T-helper 2 cell treated with Interferon-gamma antibody and Interleukin-4, amounts not matched to agents 100 ng/mL and 5 ng/mL, for 36 hours (primary cell): ENCODE results near the gene LHX2. TPM values are rescaled to one million over a fixed set of nuclear protein-coding genes. Genes with fewer than 3 reads are reported as not detected.

Source experiments
- intact Hi-C: fragments of 100-400 bp; cut with micrococcal nuclease; formaldehyde crosslinking; loops from one replicate; pipeline ENCODE4 v1.15.1; 2023
- total RNA-seq: library from RNA; stranded (reverse); gene quantifications from 2 replicates; pipeline ENCODE4 v1.2.3, GENCODE V29; 2022

LHX2 gene
- total RNA-seq, 1 donor from 2014 or later = not detected

GRCh38 chr9:124060844-124061605, 49.5 kb downstream of the LHX2 start:
- intact Hi-C loops = no loop called here

GRCh38 chr9:124062172-124062571, 50.6 kb downstream of the LHX2 start:
- intact Hi-C loops = no loop called here

- intact Hi-C loops = no loop called here
Observed at GRCh38 chr9:124066783-124067577, 55.4 kb downstream of the LHX2 start.

- intact Hi-C loops = no loop called here
Observed at GRCh38 chr9:124068251-124068650, 56.7 kb downstream of the LHX2 start.

DNA sequence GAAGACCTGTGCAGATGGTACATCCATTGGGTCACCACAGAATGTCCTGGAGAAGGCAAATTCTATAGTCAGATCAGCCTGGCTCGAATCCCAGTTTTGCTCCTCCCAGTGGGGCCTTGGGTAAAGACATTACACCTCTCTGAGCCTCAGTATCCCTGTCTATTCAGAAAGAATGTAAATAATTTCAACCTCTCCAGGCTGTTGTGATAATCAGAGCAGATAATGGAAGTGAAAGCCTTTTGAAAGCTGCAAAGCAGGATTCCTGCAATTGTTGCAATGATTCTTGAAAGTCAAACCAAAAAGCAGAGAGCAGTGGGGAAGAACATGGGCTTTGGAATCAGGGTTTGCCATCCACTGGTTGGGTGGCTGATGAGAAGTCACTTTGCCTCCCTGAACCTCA, 63.2 kb downstream of the LHX2 start:
- intact Hi-C loops = no loop called here

DNA sequence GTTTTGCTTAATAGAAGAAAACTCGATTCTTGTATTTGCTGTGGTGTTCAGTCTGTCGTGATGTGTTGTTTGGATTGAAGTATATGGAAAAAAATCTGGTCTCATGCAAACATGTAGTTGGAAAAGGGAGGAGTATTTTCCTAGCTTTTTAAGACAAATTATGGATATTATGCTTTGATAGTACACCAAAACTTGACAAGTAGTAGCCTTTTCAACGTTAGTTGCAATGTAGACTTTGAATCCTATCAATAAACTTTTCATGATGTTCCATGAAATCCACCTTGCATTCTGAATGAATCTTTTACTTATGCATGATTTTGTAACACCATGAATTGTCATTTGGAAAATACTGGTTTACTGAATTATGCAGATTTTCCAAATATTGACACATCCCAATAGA, 64.2 kb downstream of the LHX2 start:
- intact Hi-C loops = no loop called here

DNA sequence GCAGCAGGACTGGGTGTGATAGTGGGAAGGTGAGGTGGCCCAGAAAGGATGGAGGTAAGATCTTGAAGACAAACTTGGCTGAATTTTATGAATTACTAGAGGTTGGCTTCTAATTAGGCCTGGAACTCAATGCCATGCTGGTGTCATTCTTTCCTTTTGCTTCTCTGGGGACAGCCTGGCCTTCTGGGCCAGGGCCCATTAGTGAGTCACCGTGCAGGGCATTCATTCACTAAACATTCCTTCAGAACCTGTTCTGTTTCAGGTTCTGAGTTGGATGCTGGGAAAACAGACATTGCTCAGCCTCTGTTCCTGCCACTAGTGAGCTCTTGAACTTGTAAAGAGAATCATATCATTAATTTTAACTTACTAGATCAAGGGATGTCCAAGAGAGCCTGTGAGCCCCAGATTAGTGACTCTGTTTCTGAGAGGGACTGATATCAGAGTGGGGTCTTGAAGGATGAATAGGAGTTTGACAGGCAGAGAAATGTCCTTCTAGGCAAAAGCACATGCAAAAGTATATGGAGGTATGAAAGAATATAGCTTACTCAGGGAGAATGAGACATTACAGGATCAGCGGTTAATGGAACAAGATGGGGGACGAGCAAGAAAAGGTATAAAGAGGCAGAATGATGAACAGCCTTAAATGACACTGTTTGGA, 66.5 kb downstream of the LHX2 start:
- intact Hi-C loops = no loop called here

GRCh38 chr9:124078641-124079040, 67.1 kb downstream of the LHX2 start:
- intact Hi-C loops = no loop called here

DNA sequence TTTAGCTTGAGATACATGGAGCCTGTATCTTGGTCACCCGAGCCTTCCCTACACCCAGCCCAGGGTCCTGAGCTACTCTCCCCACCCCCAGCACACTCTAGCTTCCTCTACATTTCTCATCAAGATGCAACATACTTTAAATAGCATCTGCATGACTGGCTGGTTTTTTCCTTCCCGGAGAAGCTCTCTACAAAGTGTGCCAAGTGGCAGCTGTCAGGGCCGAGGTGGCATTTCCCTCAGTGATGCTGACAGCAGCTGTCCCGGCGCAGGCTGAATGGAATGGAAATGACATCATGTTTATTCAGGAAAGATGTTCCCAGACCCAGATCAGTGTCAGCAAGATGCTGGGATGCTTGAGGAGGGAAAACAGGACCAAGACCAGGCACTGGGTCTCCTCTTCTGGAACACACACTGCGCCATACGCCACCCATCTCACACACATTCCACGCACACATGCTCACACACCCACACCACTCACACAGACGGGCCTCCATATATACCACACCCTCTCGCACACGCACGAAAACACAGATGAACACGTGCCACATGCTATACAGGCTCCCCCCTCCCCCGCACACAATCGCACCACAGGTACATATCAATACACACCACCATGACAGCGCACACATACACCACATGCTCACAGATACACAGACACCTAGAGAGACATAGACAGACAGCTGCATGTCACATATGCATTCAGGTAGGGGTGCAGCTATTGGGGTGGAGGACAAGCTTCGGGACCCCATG, 67.8 kb downstream of the LHX2 start:
- intact Hi-C loops = no loop called here

GRCh38 chr9:124082622-124083021, 71.1 kb downstream of the LHX2 start:
- intact Hi-C loops = no loop called here

Other genes starting within 250 kb of the LHX2 start
- gene DENND1A, start 81.6 kb upstream of the LHX2 start, total RNA-seq = 13.1 and 13.5 TPM in 2 replicates
- 28.6 TPM in 2 replicates for gene NEK6, start 246.2 kb downstream of the LHX2 start, total RNA-seq